Measurements from ENCODE around the gene GNG2. TPM values are rescaled to one million over a fixed set of nuclear protein-coding genes. Genes with fewer than 3 reads are reported as not detected.

GNG2 gene
- total and polyA plus RNA-seq, 9 of the 15 experiments (the other 6 are each of a cell fraction or from before 2014, with no cell fraction given): 0.18 TPM; not detected in 8

GRCh38 chr14:52010173-52010693 lies 149.8 kb downstream of the GNG2 start (continued):
- TF ChIP-seq ZNF175 (CRISPR knock-in tag; IDR thresholded peaks at IDR 0.05; ENCODE audit: low read depth) (no peak), RBM39 (optimal IDR thresholded peaks at IDR 0.05; ENCODE audit: low read depth, low read length) (no peak)

GRCh38 chr14:52011523-52011922 lies 151.1 kb downstream of the GNG2 start:
- ChIA-PET CTCF (ENCODE audit: low intra/inter-chr PET ratio) (no interaction called here), POLR2A (interaction anchor here (0.8 kb wide), 1 partner anchor 36 kb away, joined by 3 read pairs; no protein-coding TSS in a partner anchor)
- H4K20me1 ChIP-seq (replicated peaks; ENCODE audit: control insufficient read depth, insufficient read depth, low read length): no peaks in the 10 kb centered on the region
- no peaks in the 10 kb centered on the region for H3K9me1 ChIP-seq (ENCODE audit: control insufficient read depth, insufficient read depth, low read length)
- peaks cover 49% of the 10 kb centered on the region for H3K36me3 ChIP-seq (ENCODE audit: control insufficient read depth, insufficient read depth, low read length)
- FAIRE-seq (no peak), ATAC-seq (no peak), DNase-seq (ENCODE audit: extremely low read depth in 1 of 4, low spot score in 3 of 4) (no peak)
- in situ Hi-C loops (cut with MboI) (no loop called here), intact Hi-C loops (cut with micrococcal nuclease) (no loop called here)
- no peaks in the 10 kb centered on the region for H3K9me3 ChIP-seq (replicated peaks; ENCODE audit: control insufficient read depth, insufficient read depth, low read depth, low read length)
- no peak overlapping the region for H2AFZ ChIP-seq (ENCODE audit: low read depth, low read length)
- no peaks in the 10 kb centered on the region; a peak in 1 of 5 replicates for H3K4me1 ChIP-seq (replicated peaks in 1 of 2; ENCODE audit: control insufficient read depth in 2 of 2, insufficient read depth in 2 of 2, low read length in 2 of 2)
- no peaks in the 10 kb centered on the region for H3K79me2 ChIP-seq (ENCODE audit: control insufficient read depth, insufficient read depth, low read length)
- H3K4me3 ChIP-seq: no peak overlapping the region
- TF ChIP-seq HNRNPH1 (optimal IDR thresholded peaks at IDR 0.05; ENCODE audit: low read depth, low read length) (no peak), MCM7 (IDR thresholded peaks at IDR 0.05) (no peak), KLF16 (IDR thresholded peaks at IDR 0.05) (no peak), ZNF354B (CRISPR knock-in tag; IDR thresholded peaks at IDR 0.05) (no peak), BRF1 (IDR thresholded peaks at IDR 0.05; ENCODE audit: borderline replicate concordance, extremely low read depth, insufficient read length) (no peak), IRF2 (CRISPR knock-in tag; IDR thresholded peaks at IDR 0.05) (no peak), CHD2 (IDR thresholded peaks at IDR 0.05; ENCODE audit: low read depth, low read length) (no peak), EGR1 (conservative IDR thresholded peaks at IDR 0.05) (no peak), POLR2B (IDR thresholded peaks at IDR 0.05; ENCODE audit: low read depth, partially characterized antibody) (no peak)
- TF ChIP-seq, protein P1, sequence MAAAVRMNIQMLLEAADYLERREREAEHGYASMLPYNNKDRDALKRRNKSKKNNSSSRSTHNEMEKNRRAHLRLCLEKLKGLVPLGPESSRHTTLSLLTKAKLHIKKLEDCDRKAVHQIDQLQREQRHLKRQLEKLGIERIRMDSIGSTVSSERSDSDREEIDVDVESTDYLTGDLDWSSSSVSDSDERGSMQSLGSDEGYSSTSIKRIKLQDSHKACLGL (CRISPR knock-in tag; IDR thresholded peaks at IDR 0.05; ENCODE audit: borderline replicate concordance, poor library complexity, severe bottlenecking): no peak
- H3K27ac ChIP-seq (ENCODE audit: extremely low read depth, low read depth, low read length): no peak overlapping the region
- no peak overlapping the region for H3K4me2 ChIP-seq (ENCODE audit: insufficient read depth, low read length)
- no peaks in the 10 kb centered on the region for H3K27me3 ChIP-seq (ENCODE audit: control insufficient read depth in 2 of 2, insufficient read depth in 2 of 2, low read length in 2 of 2)
- BruUV-seq (replicated peaks): no TSS peak
- no peak overlapping the region for H3K9ac ChIP-seq (ENCODE audit: insufficient read depth in 1 of 2, low read depth in 2 of 2, low read length in 2 of 2)
- 94% methylated on average over 9 of the region's 9 CpGs for WGBS (ENCODE audit: insufficient coverage, low coverage, missing lambda C conversion rate)
